ENCODE measurements around the gene CITED4.

The CITED4 gene

GRCh38 chr1:40845895-40846294 is 16.3 kb downstream of the CITED4 start:
- H3K9ac ChIP-seq (ENCODE audit: low read depth, low read length, poor library complexity, severe bottlenecking): no peak overlapping the region
- peaks cover 6% of the 10 kb centered on the region for H3K4me1 ChIP-seq (ENCODE audit: insufficient read depth, low read length, poor library complexity, severe bottlenecking)
- no peak overlapping the region for H3K4me2 ChIP-seq (ENCODE audit: low read depth, low read length, poor library complexity, severe bottlenecking)
- no peaks in the 10 kb centered on the region for H4K20me1 ChIP-seq (ENCODE audit: insufficient read depth, low read length, poor library complexity, severe bottlenecking)
- no peaks in the 10 kb centered on the region for H3K27me3 ChIP-seq (ENCODE audit: insufficient read depth, low read length, poor library complexity, severe bottlenecking)
- H3K79me2 ChIP-seq (ENCODE audit: insufficient read depth, low read length): no peaks in the 10 kb centered on the region
- H3K4me3 ChIP-seq (ENCODE audit: low read length, poor library complexity, severe bottlenecking): no peak overlapping the region
- no peaks in the 10 kb centered on the region for H3K9me2 ChIP-seq (replicated peaks; ENCODE audit: low read depth, low read length)
- H3F3A ChIP-seq (ENCODE audit: low read depth): no peaks in the 10 kb centered on the region
- H3K36me3 ChIP-seq (ENCODE audit: insufficient read depth, low read length): no peaks in the 10 kb centered on the region
- no peak overlapping the region for H2AFZ ChIP-seq (ENCODE audit: low read length)
- TF ChIP-seq CTCF (conservative IDR thresholded peaks at IDR 0.05; ENCODE audit: low read length) (no peak), EZH2phosphoT487 (IDR thresholded peaks at IDR 0.05; ENCODE audit: borderline replicate concordance) (no peak)
- H3K9me3 ChIP-seq (ENCODE audit: insufficient read depth, low read depth, low read length): no peaks in the 10 kb centered on the region

GRCh38 chr1:40844887-40845878 is 17.0 kb downstream of the CITED4 start:
- Histone ChIP-seq H3K4me3 (ENCODE audit: low read length, poor library complexity, severe bottlenecking) (no peak overlapping the region), H4K20me1 (ENCODE audit: insufficient read depth, low read length, poor library complexity, severe bottlenecking) (no peaks in the 10 kb centered on the region), H2AFZ (ENCODE audit: low read length) (peak overlapping the region; percentile 67; the same call in 1 of the 2 replicates), H3F3A (ENCODE audit: low read depth) (no peaks in the 10 kb centered on the region), H3K4me1 (ENCODE audit: insufficient read depth, low read length, poor library complexity, severe bottlenecking) (peaks cover 13% of the 10 kb centered on the region), H3K4me2 (ENCODE audit: low read depth, low read length, poor library complexity, severe bottlenecking) (no peak overlapping the region), H3K36me3 (ENCODE audit: insufficient read depth, low read length) (no peaks in the 10 kb centered on the region), H3K27me3 (ENCODE audit: insufficient read depth, low read length, poor library complexity, severe bottlenecking) (no peaks in the 10 kb centered on the region), H3K9me3 (ENCODE audit: insufficient read depth, low read depth, low read length) (no peaks in the 10 kb centered on the region), H3K79me2 (ENCODE audit: insufficient read depth, low read length) (no peaks in the 10 kb centered on the region), H3K9me2 (replicated peaks; ENCODE audit: low read depth, low read length) (no peaks in the 10 kb centered on the region), H3K9ac (ENCODE audit: low read depth, low read length, poor library complexity, severe bottlenecking) (no peak overlapping the region)
- TF ChIP-seq CTCF (conservative IDR thresholded peaks at IDR 0.05; ENCODE audit: low read length) (no peak), EZH2phosphoT487 (IDR thresholded peaks at IDR 0.05; ENCODE audit: borderline replicate concordance) (no peak)

GRCh38 chr1:40844079-40844478 is 18.1 kb downstream of the CITED4 start:
- Histone ChIP-seq H3K9me2 (replicated peaks; ENCODE audit: low read depth, low read length) (no peaks in the 10 kb centered on the region), H3K79me2 (ENCODE audit: insufficient read depth, low read length) (no peaks in the 10 kb centered on the region), H3K9ac (ENCODE audit: low read depth, low read length, poor library complexity, severe bottlenecking) (no peak overlapping the region), H2AFZ (ENCODE audit: low read length) (no peak overlapping the region), H3K4me1 (ENCODE audit: insufficient read depth, low read length, poor library complexity, severe bottlenecking) (peaks cover 8% of the 10 kb centered on the region), H3K36me3 (ENCODE audit: insufficient read depth, low read length) (no peaks in the 10 kb centered on the region), H3F3A (ENCODE audit: low read depth) (no peaks in the 10 kb centered on the region), H3K4me3 (ENCODE audit: low read length, poor library complexity, severe bottlenecking) (no peak overlapping the region), H4K20me1 (ENCODE audit: insufficient read depth, low read length, poor library complexity, severe bottlenecking) (no peaks in the 10 kb centered on the region), H3K4me2 (ENCODE audit: low read depth, low read length, poor library complexity, severe bottlenecking) (no peak overlapping the region), H3K27me3 (ENCODE audit: insufficient read depth, low read length, poor library complexity, severe bottlenecking) (no peaks in the 10 kb centered on the region), H3K9me3 (ENCODE audit: insufficient read depth, low read depth, low read length) (no peaks in the 10 kb centered on the region)
- no peak for TF ChIP-seq CTCF (conservative IDR thresholded peaks at IDR 0.05; ENCODE audit: low read length)
- TF ChIP-seq EZH2phosphoT487 (IDR thresholded peaks at IDR 0.05; ENCODE audit: borderline replicate concordance): no peak

Data from Loucy (cell line).